HG03378 (cell line): ENCODE measurements around the gene MALRD1.
"Not testable (repeated sequence)": the region's sequence is repeated elsewhere in the genome, so short reads cannot be mapped to it uniquely, and the experiment has no call there.

Experiments used
- ATAC-seq: cut with Tn5 transposase; IDR thresholded peaks from one replicate; pipeline ENCODE4 v1.9.1; 2021; ENCODE audit warnings: mild to moderate bottlenecking, moderate library complexity; ENCODE audit not compliant: unreplicated experiment

Gene MALRD1

DNA sequence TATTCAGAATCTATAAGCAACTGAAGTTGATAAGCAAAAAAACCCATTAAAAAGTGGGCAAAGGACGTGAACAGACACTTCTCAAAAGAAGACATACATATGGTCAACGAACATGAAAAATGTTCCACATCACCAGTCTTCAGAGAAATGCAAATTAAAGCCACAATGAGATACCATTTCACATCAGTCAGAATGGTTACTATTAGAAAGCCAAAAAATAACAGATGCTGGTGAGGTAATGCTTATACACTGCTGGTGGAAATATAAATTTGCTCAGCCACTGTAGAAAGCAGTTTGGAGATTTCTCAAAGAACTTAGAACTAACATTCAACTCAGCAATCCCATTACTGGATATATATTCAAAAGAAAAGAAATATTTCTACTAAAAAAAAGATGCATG lies 434.8 kb downstream of the MALRD1 start:
- no peak for ATAC-seq

DNA sequence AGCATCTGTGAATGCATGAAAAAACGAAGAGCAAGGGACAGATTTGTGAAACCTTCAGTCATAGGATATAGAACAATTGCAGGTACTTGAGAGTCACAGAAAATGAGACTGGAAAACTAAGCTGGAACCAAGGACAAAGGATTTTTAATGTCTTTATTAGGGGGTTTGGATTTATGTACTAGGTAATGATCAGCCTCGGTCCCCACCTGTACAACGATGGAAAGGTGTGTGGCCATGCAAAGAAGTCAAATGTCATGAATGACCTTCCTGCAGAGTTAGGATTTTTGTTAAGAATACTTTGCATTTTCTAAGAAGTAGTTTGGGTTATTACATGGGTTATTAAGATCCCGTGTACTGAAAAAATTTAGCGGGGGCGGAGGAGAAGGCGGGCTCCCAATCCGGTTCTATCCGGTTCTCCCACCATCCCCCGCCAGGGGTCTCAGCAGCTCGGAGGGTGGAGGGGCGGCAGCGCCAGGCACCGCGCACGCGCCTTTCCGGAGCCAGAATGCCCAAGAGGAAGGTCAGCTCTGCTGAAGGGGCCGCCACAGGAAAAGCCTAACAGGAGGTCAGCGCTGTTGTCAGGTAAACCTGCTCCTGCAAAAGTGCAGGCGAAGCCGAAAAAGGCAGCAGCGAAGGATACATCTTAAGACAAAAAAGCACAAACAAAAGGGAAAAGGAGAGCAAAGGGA lies 440.1 kb downstream of the MALRD1 start:
- ATAC-seq: no peak

DNA sequence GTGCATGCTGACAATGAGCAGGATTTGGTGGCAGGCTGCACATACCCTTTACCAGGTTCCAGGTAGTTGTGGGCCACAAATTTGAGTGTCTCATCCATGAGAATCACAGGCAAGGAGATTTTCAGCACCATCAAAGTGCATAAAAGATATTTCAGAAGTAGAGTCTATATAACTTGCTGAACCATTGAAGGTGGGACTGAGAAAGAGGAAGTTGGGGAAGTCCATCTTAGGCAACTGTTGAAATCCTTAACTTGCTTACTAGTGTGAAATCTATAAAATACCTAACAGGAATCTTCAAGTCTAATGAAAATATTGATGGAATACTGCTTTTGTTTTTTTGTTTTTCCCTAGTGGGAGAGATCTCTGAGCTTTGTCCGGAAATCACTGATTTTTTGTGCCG lies 442.6 kb downstream of the MALRD1 start:
- no peak for ATAC-seq

GRCh38 chr10:19493917-19494316 lies 445.3 kb downstream of the MALRD1 start:
- ATAC-seq: no peak

DNA sequence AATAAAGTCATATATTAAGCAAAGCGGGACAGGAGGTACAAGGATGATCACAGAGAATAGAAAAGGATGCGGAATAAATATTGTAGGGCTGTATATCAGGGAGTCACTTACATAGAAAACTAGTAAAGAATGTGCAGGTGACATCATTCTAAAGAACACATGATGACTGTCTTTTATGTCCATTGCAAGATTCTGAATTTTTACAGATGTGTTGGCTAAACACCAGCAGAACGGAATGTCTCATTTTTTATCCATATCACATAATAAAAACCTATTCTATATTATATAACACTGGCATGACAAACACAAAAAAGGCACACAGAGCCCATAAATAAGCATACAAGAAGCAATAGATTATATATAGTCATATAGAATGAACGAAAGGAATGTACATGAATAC lies 448.4 kb downstream of the MALRD1 start:
- ATAC-seq: no peak

DNA sequence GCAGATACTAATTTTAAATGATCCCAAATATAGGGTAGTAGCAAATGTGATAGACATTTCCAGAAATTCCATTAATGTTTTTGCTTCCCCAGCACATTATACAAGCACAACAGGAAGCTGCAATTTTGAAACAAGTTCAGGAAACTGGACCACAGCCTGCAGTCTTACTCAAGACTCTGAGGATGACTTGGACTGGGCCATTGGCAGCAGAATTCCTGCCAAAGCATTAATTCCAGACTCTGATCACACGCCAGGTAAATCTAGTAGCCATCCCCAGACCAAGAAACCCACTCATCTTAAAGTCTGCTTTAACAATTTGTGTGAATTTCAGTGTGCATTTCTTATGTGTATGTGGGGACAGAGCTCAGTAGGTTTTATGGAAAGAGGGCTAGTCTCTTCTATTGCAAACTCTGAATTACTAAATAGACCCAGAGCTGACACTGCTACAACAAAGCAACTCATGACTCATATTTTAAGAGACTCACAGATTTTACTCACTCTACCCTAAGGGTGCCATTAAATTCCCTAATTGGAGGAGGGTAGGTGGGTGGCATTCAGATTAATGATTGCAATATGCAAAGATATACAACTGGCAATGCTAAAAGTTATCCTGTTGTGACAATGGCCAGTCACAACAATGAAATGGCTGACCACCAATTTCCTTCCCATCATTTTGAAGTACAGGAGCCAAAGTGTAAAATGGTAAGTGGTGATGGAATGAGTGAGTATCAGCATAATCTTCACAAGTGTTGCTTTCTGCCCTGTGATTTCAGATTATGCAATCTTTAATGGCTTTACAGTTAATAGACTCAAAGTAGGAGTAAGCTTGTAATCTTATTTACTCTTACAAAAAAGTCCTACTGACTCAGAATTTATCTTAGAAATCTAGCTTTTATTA lies 450.0 kb downstream of the MALRD1 start:
- no peak for ATAC-seq

- ATAC-seq: no peak
Measured at GRCh38 chr10:19499291-19499770, 450.7 kb downstream of the MALRD1 start.

DNA sequence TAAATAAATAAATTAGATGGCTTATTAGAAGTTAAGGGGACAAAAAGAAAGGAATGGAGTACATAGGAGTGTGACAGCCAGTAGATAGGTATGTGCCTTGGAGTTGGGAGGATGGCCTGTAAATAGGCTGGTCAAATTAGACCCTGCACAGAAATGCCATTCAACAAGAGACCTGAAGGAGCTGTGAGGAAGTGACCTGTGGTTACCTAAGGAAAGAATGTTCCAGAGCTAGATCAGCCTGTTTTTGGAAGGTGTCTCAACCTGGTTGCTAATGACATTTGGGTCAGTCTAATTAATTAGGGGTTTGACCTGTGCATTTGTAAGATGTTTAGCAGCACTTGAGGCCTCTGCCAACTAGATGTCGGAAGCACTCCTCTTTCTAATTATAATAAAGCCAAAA lies 452.4 kb downstream of the MALRD1 start:
- ATAC-seq: no peak

DNA sequence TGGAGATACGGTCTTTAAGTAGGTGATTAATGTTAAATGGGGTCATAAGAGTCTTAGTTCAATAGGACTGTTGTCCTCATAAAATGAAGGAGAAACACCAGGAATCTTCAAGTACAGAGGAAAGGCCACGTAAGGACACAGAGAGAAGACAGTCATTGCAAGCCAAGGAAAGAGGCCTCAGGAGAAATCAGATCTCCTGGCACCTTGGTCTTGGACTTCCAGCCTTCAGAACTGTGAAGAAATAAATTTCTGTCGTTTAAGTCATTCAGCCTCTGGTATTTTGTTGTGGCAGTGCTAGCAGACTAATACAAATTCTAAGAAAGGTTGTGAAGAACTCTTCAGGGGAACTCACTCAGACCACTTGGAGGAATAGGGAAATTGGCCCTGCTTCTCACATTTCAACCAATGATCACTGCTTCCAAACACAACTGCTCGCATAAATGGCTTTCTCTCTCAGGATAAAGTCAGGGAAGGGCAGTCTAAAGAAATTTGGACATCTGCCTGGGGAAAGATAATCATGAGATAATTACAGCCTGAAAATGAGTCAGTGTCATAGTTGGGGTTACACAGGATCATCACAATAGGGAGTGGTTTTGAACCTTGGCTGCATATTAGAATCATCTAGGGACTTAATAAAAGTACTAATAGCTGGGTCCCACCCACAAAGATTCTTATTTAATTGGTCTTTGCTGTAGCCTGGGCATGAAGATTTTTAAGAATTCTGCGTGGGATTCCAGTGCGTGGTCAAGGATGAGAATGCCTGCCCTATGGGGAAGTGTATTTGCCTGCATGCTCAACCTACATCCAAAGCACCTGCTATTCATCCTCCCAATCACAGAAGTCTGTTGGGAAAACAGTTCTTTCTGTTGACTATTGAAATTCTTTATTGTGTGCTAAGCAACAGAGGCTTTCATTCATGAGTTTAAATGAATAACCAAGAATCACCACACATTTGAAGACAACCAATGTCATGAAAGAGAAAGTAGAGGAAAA lies 457.0 kb downstream of the MALRD1 start:
- ATAC-seq: no peak

- not testable (repeated sequence) for ATAC-seq
Measured at GRCh38 chr10:19510005-19510732, 461.6 kb downstream of the MALRD1 start.

GRCh38 chr10:19518109-19518508 lies 469.5 kb downstream of the MALRD1 start:
- ATAC-seq: no peak

GRCh38 chr10:19518632-19519031 lies 470.0 kb downstream of the MALRD1 start:
- ATAC-seq: no peak

DNA sequence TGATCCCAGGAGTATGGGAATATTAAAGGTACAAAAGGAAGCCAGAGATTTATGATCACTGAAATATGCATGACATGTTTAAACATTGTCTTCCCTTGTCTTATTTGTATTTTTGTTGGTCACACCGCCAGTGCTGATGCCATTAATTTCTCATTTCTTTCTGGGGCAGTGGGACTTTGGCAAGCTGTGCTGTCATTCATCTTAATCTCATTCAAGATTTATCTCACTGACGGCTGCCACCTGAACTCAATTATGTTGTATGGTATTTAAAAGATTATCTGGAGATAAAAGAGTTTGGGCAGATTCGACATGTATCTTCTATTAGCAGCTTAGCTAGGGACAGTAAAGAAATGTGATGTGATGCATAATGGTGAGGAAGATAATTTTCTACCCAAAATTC lies 482.7 kb downstream of the MALRD1 start:
- no peak for ATAC-seq

GRCh38 chr10:19532411-19532810 lies 483.8 kb downstream of the MALRD1 start:
- no peak for ATAC-seq

DNA sequence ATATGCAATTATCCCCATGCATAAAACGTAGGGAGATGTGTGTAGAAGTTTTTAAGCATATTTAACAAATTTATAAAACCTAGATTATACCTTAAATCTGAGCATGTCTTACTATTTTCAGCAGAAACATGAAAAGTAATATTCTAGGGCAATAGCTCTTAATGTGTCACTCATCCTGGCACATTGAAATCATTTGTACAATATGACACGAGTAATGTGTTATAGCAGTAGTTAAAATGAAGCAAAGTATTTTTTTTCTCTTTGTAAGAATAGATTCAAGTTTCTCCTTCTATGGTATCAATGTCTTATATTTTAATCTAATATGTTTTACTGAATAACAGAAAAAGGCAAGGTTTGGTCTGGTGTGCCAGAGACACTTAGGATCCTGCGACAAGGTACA lies 492.7 kb downstream of the MALRD1 start:
- no peak for ATAC-seq

- no peak for ATAC-seq
Measured at GRCh38 chr10:19546224-19546623, 497.6 kb downstream of the MALRD1 start.

DNA sequence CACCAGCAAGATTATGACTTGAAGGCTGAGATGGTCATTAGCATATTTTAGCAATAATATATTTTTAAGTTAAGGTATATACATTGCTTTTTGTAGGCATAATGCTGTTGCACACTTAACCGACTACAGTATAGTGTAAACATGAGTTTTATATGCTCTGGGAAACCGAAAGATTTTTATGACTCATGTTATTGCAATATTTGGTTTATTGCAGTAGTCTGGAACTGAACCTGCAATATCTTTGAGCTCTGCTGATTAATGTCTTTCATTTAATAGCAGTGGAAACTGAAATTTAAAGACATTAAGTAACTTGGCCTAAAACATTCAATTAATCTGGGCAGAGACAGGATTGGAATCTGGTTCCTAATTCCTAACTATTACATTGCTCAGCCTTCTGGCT lies 500.9 kb downstream of the MALRD1 start:
- no peak for ATAC-seq

DNA sequence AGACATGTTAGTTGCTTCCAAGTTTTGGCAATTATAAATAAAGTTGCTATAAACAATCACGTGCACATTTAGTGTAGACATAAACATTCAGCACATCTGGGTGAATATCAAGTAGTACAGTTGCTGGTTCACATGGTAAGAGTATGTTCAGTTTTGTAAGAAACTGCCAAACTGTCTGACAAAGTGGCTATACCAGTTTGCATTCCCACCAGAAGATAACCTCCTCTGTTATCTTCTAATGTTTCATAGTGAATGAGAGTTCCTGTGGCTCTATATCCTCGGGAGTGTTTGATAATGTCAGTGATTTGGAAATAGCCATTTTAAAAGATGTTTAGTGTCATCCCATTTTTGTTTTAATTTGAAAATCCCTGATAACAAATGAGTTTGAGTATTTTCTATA lies 508.1 kb downstream of the MALRD1 start:
- ATAC-seq: no peak

DNA sequence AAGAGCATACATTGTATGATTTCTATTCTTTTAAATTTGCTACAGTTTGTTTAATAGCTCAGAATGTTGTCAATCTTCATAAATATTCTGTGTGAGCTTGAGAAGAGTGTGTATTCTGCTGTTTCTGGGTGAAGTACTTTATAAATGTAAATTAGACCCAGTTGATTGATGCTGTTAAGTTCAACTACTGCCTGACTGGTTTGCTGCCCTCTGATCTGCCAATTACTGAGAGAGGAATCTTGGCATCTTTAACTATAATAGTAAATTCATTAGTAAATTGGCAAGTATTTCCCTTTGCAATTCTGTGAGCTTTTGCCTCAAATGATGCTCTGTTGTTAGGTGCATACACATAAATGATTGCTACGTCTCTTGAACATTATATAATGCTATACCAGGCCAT lies 512.6 kb downstream of the MALRD1 start:
- ATAC-seq: no peak

DNA sequence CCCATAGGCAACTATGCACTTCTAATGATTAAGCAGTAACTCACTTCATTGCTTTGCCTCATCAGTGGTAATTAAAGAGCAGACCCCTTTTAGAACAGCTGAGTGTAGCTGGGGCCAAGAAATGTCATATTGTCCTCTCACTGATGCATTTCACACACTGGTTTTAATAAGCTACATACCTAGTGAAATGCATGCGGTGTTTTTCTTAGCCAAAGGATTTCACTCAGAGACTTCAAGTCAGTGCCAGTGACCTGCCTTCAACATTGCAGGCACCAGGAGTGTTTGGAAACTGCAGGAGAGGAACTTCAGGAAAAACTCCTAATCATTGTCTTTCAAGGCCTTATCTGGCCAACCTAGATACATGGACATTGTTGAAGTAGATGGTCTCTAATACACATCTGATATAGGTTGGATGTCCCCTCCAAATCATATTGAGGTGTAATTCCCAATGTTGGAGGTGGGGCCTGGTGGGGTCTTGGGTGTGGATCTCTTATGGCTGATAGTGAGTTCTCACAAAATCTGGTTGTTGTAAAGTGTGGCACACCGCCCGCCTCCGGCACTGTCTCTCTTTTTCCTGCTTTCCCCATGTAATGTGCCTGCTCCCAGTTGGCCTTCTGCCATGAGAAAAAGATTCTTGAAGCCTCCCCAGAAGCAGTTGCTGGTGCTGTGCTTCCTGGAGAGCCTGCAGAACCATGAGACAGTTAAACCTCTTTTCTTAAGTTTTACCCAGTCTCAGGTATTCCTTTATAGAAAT lies 515.0 kb downstream of the MALRD1 start:
- no peak for ATAC-seq
